Prostate gland (tissue), 2 donors: ENCODE data around the gene METRNL. TPM values are rescaled to one million over a fixed set of nuclear protein-coding genes. Genes with fewer than 3 reads are reported as not detected.

Source experiments
- DNase-seq: peaks from one replicate; pipeline ENCODE4 v3.0.0-alpha.2; 2019; ENCODE audit warnings: low spot score
- H3K27ac ChIP-seq, 2 donors: fragments of 200-600 bp; sonication (generic); 2 replicates each; pipeline ENCODE4 v1.5.1; 2017 to 2019
- H3K27me3 ChIP-seq: fragments of 200-600 bp; sonication (generic); replicated peaks from 2 replicates; pipeline ENCODE4 v1.5.1; 2019; ENCODE audit not compliant: insufficient read depth
- H3K36me3 ChIP-seq, 2 donors: fragments of 200-600 bp; sonication (generic); 1 replicate in 1 of 2; 2 replicates in 1 of 2; pipeline versions ENCODE4 v1.5.1 to v1.8.1; 2017 to 2019
- H3K4me1 ChIP-seq: fragments of 200-600 bp; sonication (generic); replicated peaks from 2 replicates; pipeline ENCODE4 v1.5.1; 2019
- H3K4me3 ChIP-seq, 2 donors: fragments of 200-600 bp; sonication (generic); 2 replicates each; pipeline ENCODE4 v1.5.1; 2017 to 2019
- H3K9me3 ChIP-seq: fragments of 200-600 bp; sonication (generic); 2 replicates; pipeline ENCODE4 v1.5.1; 2017
- POLR2A ChIP-seq: fragments of 450-650 bp; IDR thresholded peaks from one replicate; pipeline ENCODE4 v1.6.1; 2016; ENCODE audit warnings: antibody characterized with exemption, mild to moderate bottlenecking
- POLR2AphosphoS5 ChIP-seq: sonication (generic); formaldehyde crosslinking; IDR thresholded peaks from one replicate; pipeline ENCODE4 v1.6.1; 2017; ENCODE audit warnings: antibody characterized with exemption
- WGBS: methylation state at CpG from one replicate; pipeline ENCODE4 v1.1.5; 2018; 5-methylcytosine and 5-hydroxymethylcytosine counted together
- intact Hi-C: fragments of 100-400 bp; cut with DNase I; formaldehyde crosslinking; loops from one replicate; pipeline ENCODE4 v1.14.2; 2022
- total RNA-seq, 2 donors: library from RNA; depleted of rRNA; stranded (reverse); fragments of >200 nt; gene quantifications; one replicate each; pipeline ENCODE4 v1.1.0, GENCODE V29; 2016
- TF ChIP-seq, protein P1 (sequence below), 4 experiments: fragments of 200-600 bp in 2 of 4; fragments of 450-650 bp in 2 of 4; sonication (generic) in 2 of 4; IDR thresholded peaks; 1 replicate in 3 of 4; 2 replicates in 1 of 4; pipeline ENCODE4 v1.5.1; 2016 to 2019; ENCODE audit warnings: antibody characterized with exemption in 4 of 4, mild to moderate bottlenecking in 2 of 4, moderate library complexity in 2 of 4

The METRNL gene
- total RNA-seq, 2 donors from 2014 or later = 22.4 to 59.4 TPM

DNA sequence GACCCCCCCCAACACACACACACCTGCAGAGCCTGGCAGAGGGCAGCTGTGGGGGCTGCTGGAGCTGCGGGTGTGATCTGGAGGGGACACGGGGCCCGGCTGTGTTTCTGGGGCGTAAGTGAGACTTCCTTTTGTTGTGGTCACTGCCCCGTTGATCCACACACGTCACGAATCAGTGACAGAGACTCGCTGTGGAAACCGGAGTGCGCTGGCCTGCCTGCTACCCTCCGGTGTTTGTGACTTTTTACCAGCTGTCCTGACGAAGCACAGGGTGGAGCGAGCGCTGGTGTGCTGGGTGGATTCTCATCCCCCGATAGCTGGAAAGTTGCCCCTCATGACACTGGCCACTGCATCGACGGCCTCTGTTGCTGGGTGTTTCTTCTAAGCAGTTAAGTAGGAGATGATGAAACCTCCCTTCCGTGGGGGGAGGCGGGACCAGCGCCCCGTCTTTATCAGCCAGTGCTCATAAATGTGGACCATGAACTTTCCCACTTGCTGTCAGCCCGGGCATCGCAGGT lies 2.3 kb downstream of the METRNL start:
- no peaks in the 10 kb centered on the region for H3K27me3 ChIP-seq
- no peaks in the 10 kb centered on the region for H3K9me3 ChIP-seq
- H3K4me3 ChIP-seq = peak overlapping the region; percentile 70 to 71
- 81% methylated on average over 23 of the region's 23 CpGs for WGBS
- no peaks in the 10 kb centered on the region for H3K36me3 ChIP-seq
- intact Hi-C loops = no loop called here
- peaks cover 11% of the 10 kb centered on the region for H3K4me1 ChIP-seq
- TF ChIP-seq, protein P1, sequence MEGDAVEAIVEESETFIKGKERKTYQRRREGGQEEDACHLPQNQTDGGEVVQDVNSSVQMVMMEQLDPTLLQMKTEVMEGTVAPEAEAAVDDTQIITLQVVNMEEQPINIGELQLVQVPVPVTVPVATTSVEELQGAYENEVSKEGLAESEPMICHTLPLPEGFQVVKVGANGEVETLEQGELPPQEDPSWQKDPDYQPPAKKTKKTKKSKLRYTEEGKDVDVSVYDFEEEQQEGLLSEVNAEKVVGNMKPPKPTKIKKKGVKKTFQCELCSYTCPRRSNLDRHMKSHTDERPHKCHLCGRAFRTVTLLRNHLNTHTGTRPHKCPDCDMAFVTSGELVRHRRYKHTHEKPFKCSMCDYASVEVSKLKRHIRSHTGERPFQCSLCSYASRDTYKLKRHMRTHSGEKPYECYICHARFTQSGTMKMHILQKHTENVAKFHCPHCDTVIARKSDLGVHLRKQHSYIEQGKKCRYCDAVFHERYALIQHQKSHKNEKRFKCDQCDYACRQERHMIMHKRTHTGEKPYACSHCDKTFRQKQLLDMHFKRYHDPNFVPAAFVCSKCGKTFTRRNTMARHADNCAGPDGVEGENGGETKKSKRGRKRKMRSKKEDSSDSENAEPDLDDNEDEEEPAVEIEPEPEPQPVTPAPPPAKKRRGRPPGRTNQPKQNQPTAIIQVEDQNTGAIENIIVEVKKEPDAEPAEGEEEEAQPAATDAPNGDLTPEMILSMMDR (IDR thresholded peaks at IDR 0.05) = no peak
- TF ChIP-seq POLR2AphosphoS5 (no peak), POLR2A (no peak)
- no peak for DNase-seq
- H3K27ac ChIP-seq = no peak overlapping the region

DNA sequence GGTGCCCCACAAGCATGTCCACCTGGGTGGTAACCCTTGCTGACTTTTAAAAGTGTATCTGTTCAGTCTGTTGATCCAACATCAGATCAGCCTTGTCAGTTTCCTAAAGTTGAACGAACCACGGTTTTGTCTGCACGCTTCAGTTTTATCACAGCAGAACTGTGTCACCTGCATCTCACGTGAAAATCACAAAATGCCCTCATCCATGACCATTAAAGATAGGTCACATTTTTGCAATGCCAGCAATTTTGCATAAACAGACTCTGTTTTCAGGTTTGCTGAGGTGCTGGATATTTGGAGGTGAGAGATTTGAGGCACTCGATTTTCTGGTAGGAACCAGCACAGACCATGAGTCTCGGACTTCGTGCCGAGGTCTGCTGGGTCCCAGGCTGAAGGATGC lies 3.0 kb downstream of the METRNL start:
- Histone ChIP-seq H3K27ac (no peak overlapping the region), H3K36me3 (no peaks in the 10 kb centered on the region), H3K9me3 (no peaks in the 10 kb centered on the region), H3K27me3 (no peaks in the 10 kb centered on the region), H3K4me3 (no peak overlapping the region), H3K4me1 (peaks cover 11% of the 10 kb centered on the region)
- intact Hi-C loops = no loop called here
- TF ChIP-seq POLR2A (no peak), POLR2AphosphoS5 (no peak)
- TF ChIP-seq, protein P1 (IDR thresholded peaks at IDR 0.05) = no peak
- DNase-seq = no peak
- WGBS = 94% methylated on average over 8 of the region's 8 CpGs

DNA sequence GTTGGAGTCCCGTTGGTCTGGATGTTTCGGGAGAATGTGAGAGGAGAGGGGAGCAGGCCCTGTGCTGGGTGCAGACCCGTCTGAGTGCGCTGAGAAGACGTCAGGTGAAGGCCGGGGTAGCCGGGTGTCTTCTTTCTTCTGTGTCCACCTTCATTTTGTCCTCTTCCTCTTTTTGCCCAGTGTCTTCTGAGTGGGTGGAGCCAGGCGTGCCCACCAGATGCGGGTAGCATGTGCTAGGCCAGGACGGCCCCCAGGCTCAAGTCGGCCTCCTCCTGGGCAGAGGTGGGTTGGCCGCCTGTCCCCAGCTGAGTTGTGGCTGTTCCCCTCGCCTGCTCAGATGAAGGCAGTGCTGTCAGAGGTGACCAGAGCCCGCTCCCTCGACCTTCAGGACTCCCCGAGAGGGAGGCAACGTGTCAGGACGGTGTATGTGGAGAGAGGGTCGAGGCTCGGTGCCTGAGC lies 3.5 kb downstream of the METRNL start:
- DNase-seq = no peak
- H3K27ac ChIP-seq = peak overlapping the region in 1 of 2 donors; percentile 22
- no peak for TF ChIP-seq POLR2A
- TF ChIP-seq, protein P1 (IDR thresholded peaks at IDR 0.05) = no peak
- TF ChIP-seq POLR2AphosphoS5 = no peak
- no peaks in the 10 kb centered on the region for H3K36me3 ChIP-seq
- intact Hi-C loops = no loop called here
- no peak overlapping the region for H3K4me3 ChIP-seq
- H3K9me3 ChIP-seq = no peaks in the 10 kb centered on the region
- peaks cover 11% of the 10 kb centered on the region for H3K4me1 ChIP-seq
- H3K27me3 ChIP-seq = no peaks in the 10 kb centered on the region
- 84% methylated on average over 20 of the region's 20 CpGs for WGBS

DNA sequence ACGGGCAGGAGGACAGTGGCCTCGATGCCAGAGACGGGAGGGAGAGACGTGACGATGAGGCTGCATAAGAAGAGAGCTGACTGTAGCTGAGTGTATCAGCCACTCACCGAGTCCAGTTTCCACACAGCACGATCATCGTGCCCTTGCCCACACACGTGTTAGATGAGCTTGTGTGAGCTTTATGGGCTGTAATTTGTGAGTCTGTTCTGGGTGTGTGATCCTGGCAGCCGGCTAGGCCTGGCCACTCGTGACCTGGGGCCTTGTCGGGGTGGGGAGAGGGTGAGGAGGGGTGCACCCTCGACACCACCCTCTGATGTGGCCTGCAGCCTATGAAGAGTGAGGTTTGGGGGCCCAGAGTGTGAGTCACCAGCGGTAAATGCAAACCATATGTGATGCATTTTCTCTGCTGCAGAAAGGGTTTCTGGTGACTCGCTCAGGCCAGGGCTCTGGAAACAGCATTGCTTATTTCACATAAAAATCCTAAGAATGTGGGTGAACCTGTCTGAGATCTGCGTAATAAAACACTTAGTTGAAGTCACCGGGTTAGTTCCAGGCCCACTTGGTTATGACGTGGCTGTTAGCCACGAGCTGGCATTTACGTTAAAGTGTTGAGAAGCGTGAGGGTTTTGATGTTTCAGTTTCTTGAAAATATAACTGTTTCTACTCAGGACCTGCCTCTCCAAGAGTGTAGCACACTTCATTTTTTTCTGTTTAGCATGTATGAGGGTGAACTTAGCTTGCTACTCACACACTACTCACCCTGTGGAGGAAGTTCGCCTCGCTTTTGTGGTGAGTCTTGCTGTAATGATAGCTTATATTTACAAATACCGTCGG lies 4.2 kb downstream of the METRNL start:
- 43% methylated on average over 25 of the region's 25 CpGs for WGBS
- no peaks in the 10 kb centered on the region for H3K27me3 ChIP-seq
- peaks cover 12% of the 10 kb centered on the region for H3K4me1 ChIP-seq
- H3K27ac ChIP-seq = peak overlapping the region in 1 of 2 donors; percentile 22
- TF ChIP-seq POLR2A (no peak), POLR2AphosphoS5 (no peak)
- TF ChIP-seq, protein P1 (IDR thresholded peaks at IDR 0.05) = no peak
- H3K36me3 ChIP-seq = no peaks in the 10 kb centered on the region
- intact Hi-C loops = no loop called here
- no peaks in the 10 kb centered on the region for H3K9me3 ChIP-seq
- H3K4me3 ChIP-seq = no peak overlapping the region
- DNase-seq = no peak
